GM21367 (cell line): ENCODE data around the gene SCLY.
A peak's percentile ranks its signal among the peaks of the same experiment; 100 is the strongest.
"Not testable (repeated sequence)": the region's sequence is repeated elsewhere in the genome, so short reads cannot be mapped to it uniquely, and the experiment has no call there.

Source experiments
- ATAC-seq: cut with Tn5 transposase; IDR thresholded peaks from one replicate; pipeline ENCODE4 v1.9.1; 2021; ENCODE audit not compliant: unreplicated experiment

SCLY gene

GRCh38 chr2:238060542-238061314, at the start of gene SCLY:
Gene SCLY (plus strand): TSS chr2:238061001. CDS start chr2:238061055, 54 bp downstream.
- ATAC-seq, result peak; percentile 92

DNA sequence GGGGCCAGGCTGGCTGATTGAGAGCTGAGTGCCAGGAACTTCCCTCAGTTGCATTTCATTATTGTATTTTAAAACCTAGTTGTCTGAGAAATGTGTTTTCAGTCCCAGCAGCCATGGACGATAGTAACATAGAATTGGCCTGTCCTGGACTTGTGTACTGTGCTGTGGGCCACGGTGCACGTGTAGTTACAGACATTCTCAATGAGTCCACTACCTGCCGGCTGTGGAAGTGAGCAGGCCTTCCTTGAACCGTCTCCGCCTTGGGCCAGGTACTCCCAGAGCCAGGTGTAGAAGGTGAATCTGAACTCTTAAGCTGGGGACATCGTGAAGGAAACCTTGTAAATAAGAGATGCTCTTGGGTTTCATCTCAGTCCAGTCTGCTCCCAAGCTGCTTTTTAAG, 47.0 kb upstream of the SCLY start:
- ATAC-seq, result no peak

DNA sequence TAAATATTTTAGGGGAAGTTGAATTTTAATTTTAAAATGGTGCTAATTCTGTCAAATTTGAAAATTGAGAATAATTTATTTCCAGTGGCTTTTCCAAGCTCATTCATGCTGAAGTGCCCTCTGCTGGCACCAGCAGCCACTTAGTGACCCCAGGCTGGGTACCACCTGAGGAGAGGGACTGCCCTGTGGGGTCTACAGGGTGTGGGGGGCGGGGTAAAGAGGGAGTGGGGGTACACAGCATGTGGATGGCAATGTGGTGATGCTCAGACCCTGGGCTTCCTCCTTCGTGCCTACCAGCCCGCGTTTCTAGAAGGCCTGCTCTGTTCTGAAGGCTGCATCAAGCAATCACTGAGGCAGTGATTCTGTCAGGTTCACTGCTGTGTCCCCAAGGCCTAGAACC, 45.1 kb upstream of the SCLY start:
- no peak for ATAC-seq

GRCh38 chr2:238016526-238016925, 44.3 kb upstream of the SCLY start:
- ATAC-seq, result no peak

GRCh38 chr2:238019962-238020361, 40.8 kb upstream of the SCLY start:
- ATAC-seq, result no peak

DNA sequence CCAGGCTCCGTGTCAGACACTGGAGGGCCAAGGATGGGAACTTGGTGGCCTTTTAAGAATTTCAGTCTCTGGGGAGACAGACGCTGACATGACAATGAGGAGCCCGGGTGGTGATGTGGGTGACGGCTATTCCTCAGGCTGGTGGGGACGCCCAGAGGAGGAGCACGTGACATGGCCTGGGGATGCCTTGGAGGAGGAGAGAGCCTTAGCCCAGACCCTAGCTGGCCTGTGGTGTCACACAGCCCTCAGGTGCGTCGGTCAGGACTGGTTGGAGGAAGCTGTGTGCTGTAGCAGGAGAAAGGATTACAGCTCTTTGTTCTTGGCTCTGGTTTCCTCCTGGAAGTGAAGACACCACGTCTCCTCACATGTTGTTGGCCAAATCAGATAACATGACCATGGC, 40.0 kb upstream of the SCLY start:
- ATAC-seq, result no peak

DNA sequence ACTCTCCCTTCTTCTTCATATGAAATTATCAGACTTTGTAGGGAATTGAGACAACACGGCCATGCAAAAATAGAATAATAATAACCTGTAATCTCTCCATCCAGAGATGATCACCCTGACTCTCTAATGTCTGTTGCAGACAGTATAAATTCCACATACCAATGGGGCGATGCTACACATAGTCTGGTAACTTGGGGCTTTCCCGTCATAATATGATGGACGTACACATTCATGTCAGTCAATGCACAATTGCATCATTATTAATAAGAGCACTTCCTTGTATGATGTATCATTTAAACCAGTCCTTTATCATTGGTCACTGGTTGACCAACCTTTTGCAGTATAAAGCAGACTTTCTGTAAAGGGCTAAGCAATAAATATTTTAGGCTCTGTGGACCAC, 39.5 kb upstream of the SCLY start:
- ATAC-seq, result no peak

DNA sequence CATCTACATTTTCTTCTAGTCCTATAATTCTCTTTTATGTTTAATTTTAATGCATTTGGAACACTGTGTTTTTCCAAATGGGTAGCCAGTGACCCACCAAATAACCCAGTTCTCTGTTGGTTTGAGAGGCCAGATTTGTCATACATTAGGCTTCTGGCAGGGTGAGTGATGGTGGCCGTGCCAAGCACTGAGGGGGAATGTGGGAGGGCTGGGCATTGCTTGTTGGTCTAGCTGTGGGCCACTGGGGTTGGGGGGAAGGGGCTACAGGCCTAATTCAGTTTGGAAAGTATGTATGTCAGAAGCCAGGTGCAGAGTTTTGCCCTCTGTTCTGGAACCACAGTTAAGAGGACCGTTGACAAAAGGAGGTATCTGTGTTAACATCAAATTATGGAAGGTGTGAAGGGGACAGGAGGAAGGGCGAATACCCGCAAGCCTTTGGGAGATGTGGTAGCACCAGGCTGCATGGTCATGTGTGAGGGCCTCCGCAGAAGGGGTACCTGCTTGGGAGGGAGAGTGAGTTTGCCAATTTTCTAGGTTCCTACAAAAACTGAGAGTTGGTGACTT, 38.1 kb upstream of the SCLY start:
- no peak for ATAC-seq

DNA sequence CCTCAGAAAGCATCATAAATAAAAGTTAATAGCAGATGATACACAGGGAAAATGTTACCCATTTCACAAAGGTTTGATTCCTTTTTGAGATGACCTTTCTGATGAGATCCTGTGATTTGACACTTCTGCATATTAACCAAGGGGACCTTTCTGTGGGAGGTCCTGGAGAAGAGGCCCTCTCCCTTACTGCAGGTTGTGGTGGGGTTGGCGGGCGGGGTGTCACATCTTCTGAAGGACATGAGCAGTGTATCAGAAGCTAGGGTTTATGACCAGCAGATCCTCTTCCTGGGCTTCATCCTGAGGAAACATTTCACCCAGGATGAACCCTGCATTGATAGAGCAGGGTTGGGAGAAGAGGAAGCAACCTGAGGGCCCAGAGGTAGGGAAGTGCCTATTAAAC, 37.2 kb upstream of the SCLY start:
- ATAC-seq, result no peak

GRCh38 chr2:238024986-238025385, 35.8 kb upstream of the SCLY start:
- no peak for ATAC-seq

GRCh38 chr2:238025741-238026360, 35.0 kb upstream of the SCLY start:
- no peak for ATAC-seq

DNA sequence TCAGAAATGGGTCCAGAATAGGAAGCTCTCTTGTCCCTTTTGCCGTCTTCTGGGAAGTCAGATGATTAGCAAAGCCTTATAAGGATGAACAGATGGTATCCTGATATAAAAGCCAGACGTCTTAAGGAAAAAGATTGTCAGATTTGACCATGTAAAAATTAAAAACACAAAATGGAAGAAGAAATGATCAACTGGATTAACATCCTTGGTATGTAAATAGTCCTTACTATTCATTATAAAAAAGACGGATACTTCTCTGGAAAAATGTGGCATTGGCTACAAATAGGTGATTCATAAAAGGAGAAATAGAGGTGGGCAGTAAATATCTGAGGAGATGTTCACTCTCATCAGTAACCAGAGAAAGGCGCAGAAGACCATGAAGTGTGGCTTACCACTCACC, 33.7 kb upstream of the SCLY start:
- ATAC-seq, result no peak

- ATAC-seq, result no peak
Measured at GRCh38 chr2:238027591-238028415, 33.0 kb upstream of the SCLY start.

DNA sequence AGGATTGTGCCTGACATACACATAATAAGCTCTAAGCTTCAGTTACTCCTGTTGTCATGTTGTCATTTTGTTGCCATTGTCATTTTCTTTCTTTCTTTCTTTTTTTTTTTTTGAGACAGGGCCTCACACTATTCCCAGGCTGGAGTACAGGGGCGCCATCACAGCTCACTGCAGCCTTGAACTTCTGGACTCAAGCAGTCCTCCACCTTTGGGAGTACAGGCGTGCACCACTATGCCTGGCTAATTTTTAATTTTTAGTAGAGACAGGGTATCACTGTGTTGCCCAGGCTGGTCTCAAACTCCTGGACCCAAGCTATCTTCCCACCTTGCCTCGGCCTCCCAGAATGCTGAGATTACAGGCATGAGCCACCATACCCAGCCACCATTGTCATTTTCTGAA, 30.9 kb upstream of the SCLY start:
- no peak for ATAC-seq

DNA sequence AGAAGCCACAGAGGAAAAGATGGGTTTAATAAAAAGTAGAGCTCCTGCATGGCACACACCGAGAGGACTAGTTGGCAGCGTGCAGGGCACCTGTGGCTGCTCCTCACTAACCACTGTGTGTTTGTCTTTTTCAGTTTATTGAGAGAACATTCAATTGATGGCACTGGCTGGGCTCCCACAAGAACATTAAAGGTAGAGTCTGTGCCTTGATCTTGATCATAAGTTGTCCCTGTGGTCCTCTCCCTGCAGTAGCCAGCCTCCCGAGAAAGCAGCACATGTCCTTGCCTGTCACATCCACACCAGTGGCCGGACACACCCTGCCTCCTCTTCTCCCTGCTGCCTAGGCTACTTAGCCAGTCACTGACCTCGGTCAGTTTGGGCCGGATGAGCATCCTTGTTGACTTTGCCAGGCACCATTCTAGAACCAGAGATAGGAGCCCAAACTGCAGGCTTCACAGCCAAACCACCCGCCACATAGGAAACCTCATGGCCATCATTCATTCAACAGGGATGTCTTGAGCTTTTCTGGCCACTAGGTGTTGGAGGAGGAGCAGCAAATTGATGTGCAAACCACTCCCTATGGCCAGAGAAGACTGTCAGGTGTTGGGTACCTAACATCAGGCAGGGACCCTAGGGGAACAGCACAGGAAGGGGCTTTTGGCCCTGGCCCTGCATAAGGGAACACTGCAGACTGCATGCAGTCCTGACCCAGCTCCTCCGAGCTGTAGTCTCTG, 30.2 kb upstream of the SCLY start:
- ATAC-seq, result no peak

DNA sequence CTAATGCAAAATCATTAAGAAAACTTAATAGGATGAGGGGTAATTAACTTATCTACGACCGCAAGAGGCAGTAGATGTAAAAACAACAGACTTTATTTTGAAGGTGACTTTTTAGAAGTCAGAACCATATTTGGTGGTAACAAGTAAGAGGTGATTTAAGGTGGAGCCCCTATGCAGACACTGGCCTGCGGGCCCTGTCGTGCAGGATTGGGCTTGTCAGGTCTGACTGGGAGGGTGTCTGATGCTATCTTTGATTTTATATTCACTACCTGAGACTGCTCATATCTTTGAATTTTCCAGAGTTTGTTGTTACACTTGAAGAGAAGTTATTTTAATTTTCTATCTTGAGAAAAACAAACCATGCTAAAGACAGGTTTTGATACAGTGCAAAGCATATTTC, 29.1 kb upstream of the SCLY start:
- no peak for ATAC-seq

GRCh38 chr2:238032755-238033337, 28.0 kb upstream of the SCLY start:
- ATAC-seq, result no peak

DNA sequence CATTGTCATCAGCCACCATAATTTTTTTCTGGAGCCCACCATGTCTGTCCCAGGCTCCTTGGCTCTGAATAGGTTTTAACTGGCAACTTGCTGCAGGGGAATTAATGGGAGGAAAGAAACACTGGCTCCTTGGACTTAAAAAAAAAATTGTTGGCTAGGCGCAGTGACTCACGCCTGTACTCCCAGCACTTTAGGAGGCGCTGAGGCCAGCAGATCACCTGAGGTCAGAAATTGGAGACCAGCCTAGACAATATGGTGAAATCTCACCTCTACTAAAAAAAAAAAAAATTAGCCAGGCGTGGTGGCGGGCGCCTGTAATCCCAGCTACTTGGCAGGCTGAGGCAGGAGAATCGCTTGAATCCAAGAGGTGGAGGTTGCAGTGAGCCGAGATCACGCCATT, 26.8 kb upstream of the SCLY start:
- ATAC-seq, result not testable (repeated sequence)

- ATAC-seq, result no peak
Measured at GRCh38 chr2:238038203-238038602, 22.6 kb upstream of the SCLY start.

DNA sequence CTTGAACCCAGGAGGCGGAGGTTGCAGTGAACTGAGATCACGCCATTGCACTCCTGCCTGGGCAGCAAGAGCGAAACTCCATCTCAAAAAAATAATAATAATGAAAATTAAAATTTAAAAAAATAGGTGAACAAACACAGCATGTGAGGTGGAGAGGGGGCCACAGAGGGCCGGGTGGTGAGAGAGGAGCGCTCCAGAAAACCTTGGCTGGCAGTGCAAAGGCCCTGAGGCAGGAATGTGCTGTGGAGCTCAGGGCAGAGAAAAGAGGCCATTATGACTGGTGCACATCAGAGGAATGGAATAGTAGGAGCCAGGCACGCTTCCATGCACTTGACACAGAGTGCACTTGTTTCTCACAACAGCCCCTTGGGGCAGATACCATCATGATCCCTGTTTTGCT, 21.6 kb upstream of the SCLY start:
- no peak for ATAC-seq

- no peak for ATAC-seq
Measured at GRCh38 chr2:238039985-238040384, 20.8 kb upstream of the SCLY start.
